Measurements from ENCODE around the gene ZNF474.

- TF ChIP-seq CTCF (conservative IDR thresholded peaks at IDR 0.05; ENCODE audit: low read depth, low read length) = no peak
- TF ChIP-seq EZH2 (IDR thresholded peaks at IDR 0.05; ENCODE audit: low read length, unreplicated experiment) = no peak
- TF ChIP-seq EZH2phosphoT487 (IDR thresholded peaks at IDR 0.05; ENCODE audit: borderline replicate concordance, low read length) = no peak
Measured at GRCh38 chr5:122200865-122201264, 71.5 kb downstream of the ZNF474 start.

All from PC-3 (cell line).